ENCODE data around the gene BCL7C. TPM values are rescaled to one million over a fixed set of nuclear protein-coding genes. Genes with fewer than 3 reads are reported as not detected.

The BCL7C gene
- total RNA-seq, 1 donor from 2014 or later: 34.6 TPM

GRCh38 chr16:30858829-30859423 is 35.0 kb downstream of the BCL7C start:
- H3K27me3 Mint-ChIP-seq (ENCODE audit: low read depth): no peaks in the 10 kb centered on the region
- H3K4me3 Mint-ChIP-seq (ENCODE audit: unreplicated experiment): no peak overlapping the region
- no peak for DNase-seq (ENCODE audit: low spot score)
- no peak overlapping the region for H3K27ac Mint-ChIP-seq (ENCODE audit: unreplicated experiment)
- no peak for TF ChIP-seq CTCF (IDR thresholded peaks at IDR 0.05)
- H3K9me3 Mint-ChIP-seq (ENCODE audit: low read depth): no peaks in the 10 kb centered on the region
- no peaks in the 10 kb centered on the region for H3K36me3 Mint-ChIP-seq (ENCODE audit: low read depth)
- peaks cover 7% of the 10 kb centered on the region for H3K4me1 Mint-ChIP-seq (ENCODE audit: low read depth)

- H3K27me3 Mint-ChIP-seq (ENCODE audit: low read depth): no peaks in the 10 kb centered on the region
- no peak for DNase-seq (ENCODE audit: low spot score)
- no peaks in the 10 kb centered on the region for H3K9me3 Mint-ChIP-seq (ENCODE audit: low read depth)
- peaks cover 7% of the 10 kb centered on the region for H3K4me1 Mint-ChIP-seq (ENCODE audit: low read depth)
- no peak for TF ChIP-seq CTCF (IDR thresholded peaks at IDR 0.05)
- H3K4me3 Mint-ChIP-seq (ENCODE audit: unreplicated experiment): no peak overlapping the region
- H3K36me3 Mint-ChIP-seq (ENCODE audit: low read depth): peaks cover 6% of the 10 kb centered on the region
- H3K27ac Mint-ChIP-seq (ENCODE audit: unreplicated experiment): no peak overlapping the region
Measured at GRCh38 chr16:30858111-30858495, 35.8 kb downstream of the BCL7C start.

GRCh38 chr16:30853758-30854157 is 40.1 kb downstream of the BCL7C start:
- Mint-ChIP-seq H3K27ac (ENCODE audit: unreplicated experiment) (no peak overlapping the region), H3K4me1 (ENCODE audit: low read depth) (peaks cover 5% of the 10 kb centered on the region), H3K9me3 (ENCODE audit: low read depth) (no peaks in the 10 kb centered on the region), H3K27me3 (ENCODE audit: low read depth) (no peaks in the 10 kb centered on the region), H3K36me3 (ENCODE audit: low read depth) (peaks cover 8% of the 10 kb centered on the region), H3K4me3 (ENCODE audit: unreplicated experiment) (no peak overlapping the region)
- no peak for TF ChIP-seq CTCF (IDR thresholded peaks at IDR 0.05)
- no peak for DNase-seq (ENCODE audit: low spot score)

DNA sequence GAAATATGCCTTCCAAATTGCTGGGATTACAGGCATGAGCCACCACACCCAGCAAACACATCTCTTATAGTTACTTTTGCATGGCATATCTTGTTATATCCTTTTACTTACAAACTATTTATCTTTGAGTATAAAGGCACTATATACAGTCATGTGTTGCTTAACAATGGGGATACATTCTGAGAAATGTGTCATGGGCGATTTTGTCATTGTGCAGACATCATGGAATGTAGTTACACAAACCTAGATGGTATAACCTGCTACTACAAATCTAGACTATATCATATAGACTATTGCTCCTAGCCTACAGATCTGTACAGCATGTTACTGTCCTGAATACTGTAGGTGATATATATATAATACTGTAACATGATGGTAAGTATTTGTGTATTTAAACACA is 43.6 kb downstream of the BCL7C start:
- no peak overlapping the region for H3K27ac Mint-ChIP-seq (ENCODE audit: unreplicated experiment)
- peaks cover 8% of the 10 kb centered on the region for H3K36me3 Mint-ChIP-seq (ENCODE audit: low read depth)
- H3K4me3 Mint-ChIP-seq (ENCODE audit: unreplicated experiment): no peak overlapping the region
- TF ChIP-seq CTCF (IDR thresholded peaks at IDR 0.05): no peak
- no peaks in the 10 kb centered on the region for H3K27me3 Mint-ChIP-seq (ENCODE audit: low read depth)
- no peak for DNase-seq (ENCODE audit: low spot score)
- peaks cover 1% of the 10 kb centered on the region for H3K4me1 Mint-ChIP-seq (ENCODE audit: low read depth)
- H3K9me3 Mint-ChIP-seq (ENCODE audit: low read depth): no peaks in the 10 kb centered on the region

- no peaks in the 10 kb centered on the region for H3K36me3 Mint-ChIP-seq (ENCODE audit: low read depth)
Measured at GRCh38 chr16:30846649-30847402, 47.1 kb downstream of the BCL7C start.

More at GRCh38 chr16:30846649-30847402, 47.1 kb downstream of the BCL7C start:
- H3K27ac Mint-ChIP-seq (ENCODE audit: unreplicated experiment): no peak overlapping the region
- H3K4me3 Mint-ChIP-seq (ENCODE audit: unreplicated experiment): no peak overlapping the region
- no peak for DNase-seq (ENCODE audit: low spot score)
- H3K4me1 Mint-ChIP-seq (ENCODE audit: low read depth): peaks cover 9% of the 10 kb centered on the region
- H3K27me3 Mint-ChIP-seq (ENCODE audit: low read depth): no peaks in the 10 kb centered on the region
- no peak for TF ChIP-seq CTCF (IDR thresholded peaks at IDR 0.05)
- no peaks in the 10 kb centered on the region for H3K9me3 Mint-ChIP-seq (ENCODE audit: low read depth)

Measured in chondrocyte (in vitro differentiated cells).